ENCODE data around the gene MAGEC1.

The MAGEC1 gene

DNA sequence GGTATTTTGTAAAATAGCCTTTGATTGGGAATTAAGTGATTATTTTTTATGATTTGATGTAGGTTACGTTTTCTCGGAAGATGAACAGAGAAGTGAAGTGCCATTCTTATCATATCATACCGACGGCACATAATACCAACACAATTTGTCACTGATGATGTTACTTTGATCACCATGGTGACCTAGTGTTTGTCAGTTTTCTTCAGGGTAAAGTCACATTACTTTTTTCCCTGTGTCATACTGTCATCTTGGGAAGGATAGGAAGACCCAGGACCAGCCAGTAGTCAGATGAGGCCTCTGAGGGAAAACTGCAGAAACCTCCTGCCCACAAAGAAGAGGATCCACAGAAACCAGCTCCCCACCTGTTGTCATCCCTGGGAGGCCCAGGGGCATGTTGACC is 1.3 kb upstream of the MAGEC1 start:
- Mint-ChIP-seq H3K9me3 (peaks cover 53% of the 10 kb centered on the region), H3K4me3 (no peak overlapping the region), H3K27me3 (ENCODE audit: low read depth, poor library complexity) (peaks cover 4% of the 10 kb centered on the region), H3K4me1 (no peaks in the 10 kb centered on the region), H3K27ac (no peak overlapping the region), H3K36me3 (ENCODE audit: low read depth) (peaks cover 2% of the 10 kb centered on the region)
- no peak for DNase-seq
- TF ChIP-seq, protein P1, sequence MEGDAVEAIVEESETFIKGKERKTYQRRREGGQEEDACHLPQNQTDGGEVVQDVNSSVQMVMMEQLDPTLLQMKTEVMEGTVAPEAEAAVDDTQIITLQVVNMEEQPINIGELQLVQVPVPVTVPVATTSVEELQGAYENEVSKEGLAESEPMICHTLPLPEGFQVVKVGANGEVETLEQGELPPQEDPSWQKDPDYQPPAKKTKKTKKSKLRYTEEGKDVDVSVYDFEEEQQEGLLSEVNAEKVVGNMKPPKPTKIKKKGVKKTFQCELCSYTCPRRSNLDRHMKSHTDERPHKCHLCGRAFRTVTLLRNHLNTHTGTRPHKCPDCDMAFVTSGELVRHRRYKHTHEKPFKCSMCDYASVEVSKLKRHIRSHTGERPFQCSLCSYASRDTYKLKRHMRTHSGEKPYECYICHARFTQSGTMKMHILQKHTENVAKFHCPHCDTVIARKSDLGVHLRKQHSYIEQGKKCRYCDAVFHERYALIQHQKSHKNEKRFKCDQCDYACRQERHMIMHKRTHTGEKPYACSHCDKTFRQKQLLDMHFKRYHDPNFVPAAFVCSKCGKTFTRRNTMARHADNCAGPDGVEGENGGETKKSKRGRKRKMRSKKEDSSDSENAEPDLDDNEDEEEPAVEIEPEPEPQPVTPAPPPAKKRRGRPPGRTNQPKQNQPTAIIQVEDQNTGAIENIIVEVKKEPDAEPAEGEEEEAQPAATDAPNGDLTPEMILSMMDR (IDR thresholded peaks at IDR 0.05): no peak

DNA sequence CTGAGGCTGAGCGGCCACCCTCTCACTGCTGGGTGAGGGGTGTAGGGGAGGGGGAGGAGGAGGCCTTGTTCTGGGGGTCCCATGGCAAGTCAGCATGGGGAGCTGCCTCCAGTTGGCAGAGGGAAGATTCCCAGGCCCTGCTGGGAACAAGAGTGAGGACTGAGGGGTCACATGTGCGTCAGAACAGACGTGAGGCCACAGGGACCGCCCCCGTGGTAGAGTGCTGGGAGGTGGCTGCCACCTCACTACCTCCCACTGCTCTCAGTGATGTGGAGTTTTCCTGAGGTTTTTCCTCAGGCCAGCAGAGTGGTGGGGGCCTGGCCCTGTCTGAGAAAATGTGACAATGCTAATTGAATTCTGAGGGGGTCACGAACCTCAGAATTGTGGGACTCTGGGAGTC is 568 bp downstream of the MAGEC1 start:
- no peaks in the 10 kb centered on the region for H3K4me1 Mint-ChIP-seq
- no peak overlapping the region for H3K27ac Mint-ChIP-seq
- peaks cover 66% of the 10 kb centered on the region for H3K9me3 Mint-ChIP-seq
- no peak for DNase-seq
- H3K4me3 Mint-ChIP-seq: no peak overlapping the region
- TF ChIP-seq, protein P1 (IDR thresholded peaks at IDR 0.05): no peak
- H3K27me3 Mint-ChIP-seq (ENCODE audit: low read depth, poor library complexity): peaks cover 4% of the 10 kb centered on the region
- peaks cover 5% of the 10 kb centered on the region for H3K36me3 Mint-ChIP-seq (ENCODE audit: low read depth)

DNA sequence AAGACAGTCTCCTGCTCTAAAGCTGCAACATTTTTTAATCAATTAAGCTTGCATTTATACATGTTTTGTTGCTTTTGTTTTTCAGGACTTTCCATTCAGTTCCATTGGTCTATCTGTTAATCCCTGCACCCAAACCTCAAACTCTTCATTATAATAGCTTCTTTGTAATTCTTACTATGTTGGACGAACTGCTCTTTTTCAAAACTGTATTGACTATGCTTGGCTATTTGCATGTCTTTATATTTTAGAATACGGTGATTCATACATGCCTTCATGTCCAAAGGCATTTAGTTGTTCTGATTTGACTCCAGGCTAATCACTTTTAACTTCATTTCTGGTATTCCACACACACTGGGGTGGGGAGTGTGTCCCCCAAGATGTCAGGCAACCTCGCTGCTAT is 14.1 kb downstream of the MAGEC1 start:
- Mint-ChIP-seq H3K36me3 (ENCODE audit: low read depth) (no peaks in the 10 kb centered on the region), H3K4me1 (no peaks in the 10 kb centered on the region), H3K4me3 (no peak overlapping the region), H3K9me3 (peaks cover 16% of the 10 kb centered on the region), H3K27me3 (ENCODE audit: low read depth, poor library complexity) (peaks cover 3% of the 10 kb centered on the region), H3K27ac (no peak overlapping the region)
- TF ChIP-seq, protein P1 (IDR thresholded peaks at IDR 0.05): no peak
- DNase-seq: no peak

DNA sequence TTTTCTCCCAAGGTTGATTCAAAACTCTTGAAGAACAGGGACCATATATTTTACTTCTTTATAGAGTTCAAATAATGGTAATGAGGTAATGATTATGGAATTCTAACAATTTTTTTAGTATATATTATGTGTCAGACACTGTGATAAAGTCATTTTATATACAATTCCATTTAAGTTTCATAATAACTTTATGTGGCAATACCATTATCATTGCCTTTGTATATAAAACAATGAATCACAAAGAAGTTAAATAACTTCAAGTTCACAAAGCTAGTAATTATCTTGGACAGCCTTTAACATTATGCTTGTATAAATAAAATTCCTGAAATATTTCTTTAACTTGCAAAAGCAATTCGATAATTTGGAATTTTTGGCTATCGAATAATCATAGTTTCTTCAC is 20.6 kb downstream of the MAGEC1 start:
- TF ChIP-seq, protein P1 (IDR thresholded peaks at IDR 0.05): no peak
- no peak for DNase-seq
- peaks cover 6% of the 10 kb centered on the region for H3K27me3 Mint-ChIP-seq (ENCODE audit: low read depth, poor library complexity)
- no peak overlapping the region for H3K4me3 Mint-ChIP-seq
- H3K4me1 Mint-ChIP-seq: no peaks in the 10 kb centered on the region
- peaks cover 18% of the 10 kb centered on the region for H3K9me3 Mint-ChIP-seq
- no peaks in the 10 kb centered on the region for H3K36me3 Mint-ChIP-seq (ENCODE audit: low read depth)
- H3K27ac Mint-ChIP-seq: no peak overlapping the region

DNA sequence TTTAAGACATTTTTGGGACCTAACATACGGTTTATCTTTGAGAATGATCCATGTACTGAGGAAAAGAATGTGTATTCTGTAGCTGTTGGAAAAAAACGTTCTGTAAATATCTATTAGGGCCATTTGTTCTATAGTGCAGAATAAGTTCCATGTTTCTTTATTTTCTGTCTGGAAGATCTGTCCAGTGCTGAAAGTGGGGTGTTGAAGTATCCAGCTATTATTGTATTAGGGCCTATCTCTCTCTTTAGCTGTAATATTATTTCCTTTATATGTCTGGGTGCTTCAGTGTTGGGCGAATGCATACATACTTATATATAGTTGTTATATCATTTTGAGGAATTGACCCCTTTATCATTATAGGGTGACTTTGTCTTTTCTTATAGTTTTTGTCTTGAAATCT is 24.7 kb downstream of the MAGEC1 start:
- Mint-ChIP-seq H3K4me3 (no peak overlapping the region), H3K36me3 (ENCODE audit: low read depth) (no peaks in the 10 kb centered on the region), H3K4me1 (no peaks in the 10 kb centered on the region), H3K27ac (no peak overlapping the region), H3K27me3 (ENCODE audit: low read depth, poor library complexity) (peaks cover 3% of the 10 kb centered on the region), H3K9me3 (peaks cover 26% of the 10 kb centered on the region)
- no peak for DNase-seq
- TF ChIP-seq, protein P1 (IDR thresholded peaks at IDR 0.05): no peak

DNA sequence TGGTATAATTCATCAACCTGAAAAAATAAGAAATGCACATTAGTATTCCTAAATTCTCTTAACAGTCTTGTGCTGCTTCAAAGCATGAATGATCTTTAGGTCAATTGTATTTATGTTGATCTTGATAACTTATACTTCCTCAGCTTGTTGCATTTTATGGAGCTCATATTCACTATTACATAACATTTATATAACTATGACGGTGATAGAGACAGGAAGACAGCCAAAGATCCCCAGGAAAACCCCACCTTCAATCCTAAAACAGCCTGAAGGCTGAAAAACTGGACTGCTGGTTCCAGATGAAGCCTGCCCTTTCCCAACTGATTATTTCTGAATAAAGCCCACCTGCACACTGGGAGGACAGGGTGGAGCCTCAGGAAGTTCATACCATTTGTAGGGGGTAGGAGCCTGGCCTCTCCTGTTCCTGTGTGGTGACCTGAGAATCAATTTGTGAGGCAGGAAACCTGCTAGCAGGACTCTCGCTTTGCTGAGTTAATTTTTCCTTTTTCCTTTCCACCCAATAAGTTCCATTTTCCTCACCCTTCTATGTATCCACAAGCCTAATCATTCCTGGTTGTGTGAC is 30.5 kb downstream of the MAGEC1 start:
- no peak overlapping the region for H3K27ac Mint-ChIP-seq
- H3K36me3 Mint-ChIP-seq (ENCODE audit: low read depth): no peaks in the 10 kb centered on the region
- no peaks in the 10 kb centered on the region for H3K4me1 Mint-ChIP-seq
- no peak for DNase-seq
- H3K27me3 Mint-ChIP-seq (ENCODE audit: low read depth, poor library complexity): no peaks in the 10 kb centered on the region
- H3K9me3 Mint-ChIP-seq: peaks cover 21% of the 10 kb centered on the region
- TF ChIP-seq, protein P1 (IDR thresholded peaks at IDR 0.05): no peak
- H3K4me3 Mint-ChIP-seq: no peak overlapping the region
